ENCODE measurements around the gene CLBA1.
"Not testable (repeated sequence)": the region's sequence is repeated elsewhere in the genome, so short reads cannot be mapped to it uniquely, and the experiment has no call there.

DNA sequence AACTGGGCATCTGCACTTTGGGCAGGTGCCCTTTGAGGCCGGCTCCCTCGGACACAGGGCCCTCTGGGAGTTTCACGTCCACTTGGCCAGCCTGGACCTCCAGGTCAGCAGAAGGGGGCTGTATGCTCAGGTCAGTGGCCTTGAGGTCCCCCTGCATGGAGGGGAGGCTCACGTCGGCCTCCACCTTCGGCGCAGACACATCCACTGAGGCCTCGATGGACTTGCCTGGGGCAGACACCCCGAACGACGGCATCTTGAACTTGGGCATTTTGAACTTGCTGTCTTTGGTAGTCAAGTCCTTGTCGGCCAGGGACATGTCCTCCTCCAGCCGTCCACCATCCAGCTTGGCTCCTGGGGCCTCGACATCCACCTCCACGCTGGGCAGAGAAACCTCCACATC is 34.9 kb upstream of the CLBA1 start:
- TF ChIP-seq, protein P1, sequence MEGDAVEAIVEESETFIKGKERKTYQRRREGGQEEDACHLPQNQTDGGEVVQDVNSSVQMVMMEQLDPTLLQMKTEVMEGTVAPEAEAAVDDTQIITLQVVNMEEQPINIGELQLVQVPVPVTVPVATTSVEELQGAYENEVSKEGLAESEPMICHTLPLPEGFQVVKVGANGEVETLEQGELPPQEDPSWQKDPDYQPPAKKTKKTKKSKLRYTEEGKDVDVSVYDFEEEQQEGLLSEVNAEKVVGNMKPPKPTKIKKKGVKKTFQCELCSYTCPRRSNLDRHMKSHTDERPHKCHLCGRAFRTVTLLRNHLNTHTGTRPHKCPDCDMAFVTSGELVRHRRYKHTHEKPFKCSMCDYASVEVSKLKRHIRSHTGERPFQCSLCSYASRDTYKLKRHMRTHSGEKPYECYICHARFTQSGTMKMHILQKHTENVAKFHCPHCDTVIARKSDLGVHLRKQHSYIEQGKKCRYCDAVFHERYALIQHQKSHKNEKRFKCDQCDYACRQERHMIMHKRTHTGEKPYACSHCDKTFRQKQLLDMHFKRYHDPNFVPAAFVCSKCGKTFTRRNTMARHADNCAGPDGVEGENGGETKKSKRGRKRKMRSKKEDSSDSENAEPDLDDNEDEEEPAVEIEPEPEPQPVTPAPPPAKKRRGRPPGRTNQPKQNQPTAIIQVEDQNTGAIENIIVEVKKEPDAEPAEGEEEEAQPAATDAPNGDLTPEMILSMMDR (IDR thresholded peaks at IDR 0.05; ENCODE audit: insufficient read depth, low read length) = not testable (repeated sequence)
- TF ChIP-seq POLR2AphosphoS5 (IDR thresholded peaks at IDR 0.05; ENCODE audit: low read depth); GABPA (IDR thresholded peaks at IDR 0.05; ENCODE audit: low read depth); SPI1 (IDR thresholded peaks at IDR 0.05; ENCODE audit: borderline replicate concordance, low read depth): not testable (repeated sequence)
- TF ChIP-seq, protein P2, sequence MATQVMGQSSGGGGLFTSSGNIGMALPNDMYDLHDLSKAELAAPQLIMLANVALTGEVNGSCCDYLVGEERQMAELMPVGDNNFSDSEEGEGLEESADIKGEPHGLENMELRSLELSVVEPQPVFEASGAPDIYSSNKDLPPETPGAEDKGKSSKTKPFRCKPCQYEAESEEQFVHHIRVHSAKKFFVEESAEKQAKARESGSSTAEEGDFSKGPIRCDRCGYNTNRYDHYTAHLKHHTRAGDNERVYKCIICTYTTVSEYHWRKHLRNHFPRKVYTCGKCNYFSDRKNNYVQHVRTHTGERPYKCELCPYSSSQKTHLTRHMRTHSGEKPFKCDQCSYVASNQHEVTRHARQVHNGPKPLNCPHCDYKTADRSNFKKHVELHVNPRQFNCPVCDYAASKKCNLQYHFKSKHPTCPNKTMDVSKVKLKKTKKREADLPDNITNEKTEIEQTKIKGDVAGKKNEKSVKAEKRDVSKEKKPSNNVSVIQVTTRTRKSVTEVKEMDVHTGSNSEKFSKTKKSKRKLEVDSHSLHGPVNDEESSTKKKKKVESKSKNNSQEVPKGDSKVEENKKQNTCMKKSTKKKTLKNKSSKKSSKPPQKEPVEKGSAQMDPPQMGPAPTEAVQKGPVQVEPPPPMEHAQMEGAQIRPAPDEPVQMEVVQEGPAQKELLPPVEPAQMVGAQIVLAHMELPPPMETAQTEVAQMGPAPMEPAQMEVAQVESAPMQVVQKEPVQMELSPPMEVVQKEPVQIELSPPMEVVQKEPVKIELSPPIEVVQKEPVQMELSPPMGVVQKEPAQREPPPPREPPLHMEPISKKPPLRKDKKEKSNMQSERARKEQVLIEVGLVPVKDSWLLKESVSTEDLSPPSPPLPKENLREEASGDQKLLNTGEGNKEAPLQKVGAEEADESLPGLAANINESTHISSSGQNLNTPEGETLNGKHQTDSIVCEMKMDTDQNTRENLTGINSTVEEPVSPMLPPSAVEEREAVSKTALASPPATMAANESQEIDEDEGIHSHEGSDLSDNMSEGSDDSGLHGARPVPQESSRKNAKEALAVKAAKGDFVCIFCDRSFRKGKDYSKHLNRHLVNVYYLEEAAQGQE (IDR thresholded peaks at IDR 0.05; ENCODE audit: insufficient replicate concordance, low read depth) = not testable (repeated sequence)

Data from HL-60 (cell line).